Stimulated activated CD8-positive, alpha-beta memory T cell treated with anti-CD3 and anti-CD28 coated beads, Interleukin-7, amount 100 ng/mL, for 24 hours (primary cell): ENCODE results near the gene TMEM97.

Source experiments
- DNase-seq: peaks from one replicate; pipeline ENCODE4 v3.0.0-alpha.2; 2020; ENCODE audit warnings: low read depth

The TMEM97 gene

DNA sequence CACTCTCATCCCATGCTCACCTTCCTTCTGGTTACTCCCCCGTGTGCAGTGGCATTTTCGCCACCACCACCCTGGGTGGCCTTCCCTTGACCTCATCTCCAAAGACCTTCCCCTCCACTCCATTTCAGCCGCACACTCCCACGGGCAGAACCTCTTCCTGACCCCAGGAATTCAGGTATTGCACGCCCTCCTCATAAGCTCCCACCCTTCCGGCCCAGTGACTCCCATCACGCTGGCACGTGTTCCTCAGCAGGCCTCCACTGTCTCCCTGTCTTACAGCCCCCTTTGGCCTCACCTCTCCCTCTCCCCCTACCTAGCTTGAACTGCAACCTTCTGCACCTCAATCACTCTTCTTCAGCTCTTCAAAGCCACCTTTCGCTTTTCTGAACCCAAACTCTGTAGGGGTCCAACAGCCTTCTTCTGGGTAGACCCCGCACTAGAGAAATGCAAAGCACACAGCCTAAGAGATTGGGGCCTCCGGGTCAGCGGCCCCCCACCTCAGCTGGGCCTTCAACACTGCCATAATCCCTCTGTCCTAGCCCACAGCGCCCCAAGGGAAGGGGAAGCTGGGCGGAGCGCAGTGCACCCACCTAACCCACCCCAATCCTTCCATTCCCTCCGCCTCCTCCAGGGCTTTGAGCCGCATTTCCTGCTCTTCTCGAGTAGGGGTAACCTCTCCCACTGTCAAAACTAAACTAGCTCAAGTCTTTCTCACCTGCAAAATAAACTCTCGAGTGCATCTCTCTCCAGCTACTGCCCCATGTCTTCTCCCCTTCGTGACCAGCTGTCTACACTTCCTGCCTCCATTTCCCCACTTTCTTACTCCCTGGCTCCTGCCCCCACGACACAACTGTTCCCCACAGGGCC, 1.7 kb upstream of the TMEM97 start:
- no peak for DNase-seq

DNA sequence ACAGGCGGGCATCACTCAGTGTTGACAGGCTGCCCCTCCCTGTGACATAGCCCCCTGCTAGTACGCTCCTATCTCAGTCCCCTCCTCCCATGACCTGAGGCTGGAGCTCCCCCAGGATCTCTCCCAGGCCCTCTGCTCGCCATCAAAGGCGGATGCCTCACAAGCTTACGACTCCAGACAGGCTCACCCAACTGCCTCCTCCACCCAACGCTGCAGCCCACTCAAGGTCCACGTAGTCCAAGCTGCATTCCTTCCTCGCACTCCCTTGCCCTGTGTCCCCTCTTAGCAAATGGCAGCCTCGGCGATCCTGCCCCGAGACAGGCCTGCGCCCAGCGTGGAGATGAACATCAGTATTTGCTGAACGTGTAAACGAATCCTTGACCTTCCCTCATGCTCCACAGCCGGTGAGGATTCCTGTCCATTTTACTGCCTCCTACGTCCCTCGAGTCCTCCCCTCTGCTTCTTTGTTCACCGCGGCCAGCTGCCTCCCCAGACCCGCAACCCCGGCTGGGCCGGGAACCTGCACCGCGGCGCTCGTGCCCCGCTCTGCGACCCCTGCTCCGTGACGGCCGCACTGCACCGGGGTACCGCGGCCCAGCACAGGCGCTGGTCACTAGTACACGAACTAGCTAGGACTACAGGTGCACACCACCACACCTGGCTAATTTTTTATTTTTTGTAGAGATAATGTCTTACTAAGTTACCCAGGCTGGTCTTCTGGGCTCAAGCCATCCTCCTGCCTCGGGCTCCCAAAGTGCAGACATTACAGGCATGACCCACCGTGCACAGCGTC, 838 bp upstream of the TMEM97 start:
- DNase-seq, result no peak

DNA sequence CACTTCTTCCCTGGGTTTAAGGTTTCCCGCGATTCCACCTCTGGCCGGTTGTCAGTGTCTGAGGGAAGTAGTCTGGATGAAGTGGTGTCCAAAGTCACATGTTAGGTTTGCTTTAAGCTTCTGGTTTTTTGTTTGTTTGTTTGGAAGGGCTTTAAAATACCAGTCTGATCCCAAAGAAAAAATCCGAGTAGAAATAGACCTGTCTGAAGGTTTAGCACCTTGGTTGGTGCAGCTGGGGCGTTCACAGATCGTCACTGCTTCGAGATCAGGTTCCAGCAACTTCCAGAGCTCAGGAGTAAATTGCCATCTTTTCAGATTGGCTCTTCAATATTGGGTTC, 567 bp downstream of the TMEM97 start:
- no peak for DNase-seq

- no peak for DNase-seq
Observed at GRCh38 chr17:28320215-28321061, 1.4 kb downstream of the TMEM97 start.

DNA sequence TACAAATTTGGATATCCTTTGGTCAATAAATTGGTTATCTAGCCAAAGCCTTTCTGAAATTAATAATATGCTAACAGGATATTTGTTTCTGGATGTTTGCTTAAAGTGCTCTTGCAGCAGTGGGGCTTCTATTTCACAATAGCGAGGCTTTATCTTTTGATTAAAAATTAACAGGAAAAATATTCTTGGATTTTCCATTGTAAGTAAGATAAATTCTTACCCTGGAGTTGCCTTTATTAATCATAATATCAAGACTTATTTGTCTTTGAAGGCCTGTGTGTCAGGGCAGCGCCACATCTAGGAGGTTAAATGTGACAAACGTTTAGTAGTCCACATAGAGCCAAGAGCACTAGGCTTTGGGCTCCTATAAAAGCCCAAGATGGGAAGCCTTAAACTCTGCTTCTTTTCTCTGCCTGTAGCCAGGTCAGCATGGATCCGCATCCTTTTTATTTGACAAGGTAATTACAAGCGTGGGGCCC, 5.3 kb downstream of the TMEM97 start:
- DNase-seq, result no peak

DNA sequence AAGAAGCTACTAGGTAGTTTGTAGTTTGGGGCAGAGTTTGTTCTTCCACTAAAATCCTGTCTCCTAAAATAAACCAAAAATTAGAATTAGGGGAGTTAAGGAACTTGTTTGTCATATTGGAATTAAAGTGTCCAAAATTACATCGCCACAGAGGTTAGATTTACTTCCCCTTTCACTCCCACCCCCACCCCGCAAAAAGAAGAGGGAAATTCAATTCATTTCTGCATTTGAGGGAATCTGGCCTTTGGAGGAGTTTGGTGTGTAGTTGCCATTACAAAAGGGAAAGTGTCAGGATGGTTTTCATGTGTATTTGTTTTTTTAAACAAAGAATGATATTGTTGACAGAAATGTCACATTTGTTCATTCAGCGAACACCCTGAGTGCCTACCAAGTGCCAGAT, 5.8 kb downstream of the TMEM97 start:
- no peak for DNase-seq

DNA sequence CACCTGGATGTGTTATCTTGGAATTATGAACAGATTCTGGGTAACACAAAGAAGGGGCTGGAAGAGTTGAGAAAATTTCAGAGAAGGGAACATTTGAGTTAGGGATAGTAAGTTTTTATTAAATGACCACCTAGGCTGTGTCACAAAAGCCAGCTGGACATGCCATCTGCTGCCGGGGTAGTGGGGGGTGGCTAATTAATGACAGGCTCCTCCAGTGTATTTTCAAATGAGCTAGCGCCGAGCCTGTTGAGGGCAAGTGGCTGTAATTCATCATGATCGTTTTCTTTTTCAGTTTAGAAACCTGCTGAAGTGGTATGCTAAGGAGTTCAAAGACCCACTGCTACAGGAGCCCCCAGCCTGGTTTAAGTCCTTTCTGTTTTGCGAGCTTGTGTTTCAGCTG, 6.2 kb downstream of the TMEM97 start:
- DNase-seq, result no peak

DNA sequence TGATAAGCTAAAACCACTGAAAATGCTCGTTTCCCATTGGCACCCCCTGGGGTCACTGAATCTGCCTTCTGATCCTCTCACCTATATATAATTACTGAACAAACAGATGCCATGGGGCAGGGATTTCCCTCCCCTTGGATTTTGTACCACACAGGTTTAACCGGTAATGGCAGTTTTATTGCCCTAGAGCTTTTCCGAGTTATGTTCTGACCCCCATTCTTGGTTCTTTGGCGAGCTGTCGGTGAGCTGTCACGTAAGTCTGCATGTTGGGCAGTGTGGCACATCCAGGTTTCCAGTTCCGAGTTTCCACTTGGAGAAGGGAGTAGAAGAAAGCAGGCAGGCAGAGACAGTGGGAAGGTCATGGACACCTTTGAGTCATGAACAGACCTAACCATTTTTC, 7.1 kb downstream of the TMEM97 start:
- DNase-seq, result no peak

DNA sequence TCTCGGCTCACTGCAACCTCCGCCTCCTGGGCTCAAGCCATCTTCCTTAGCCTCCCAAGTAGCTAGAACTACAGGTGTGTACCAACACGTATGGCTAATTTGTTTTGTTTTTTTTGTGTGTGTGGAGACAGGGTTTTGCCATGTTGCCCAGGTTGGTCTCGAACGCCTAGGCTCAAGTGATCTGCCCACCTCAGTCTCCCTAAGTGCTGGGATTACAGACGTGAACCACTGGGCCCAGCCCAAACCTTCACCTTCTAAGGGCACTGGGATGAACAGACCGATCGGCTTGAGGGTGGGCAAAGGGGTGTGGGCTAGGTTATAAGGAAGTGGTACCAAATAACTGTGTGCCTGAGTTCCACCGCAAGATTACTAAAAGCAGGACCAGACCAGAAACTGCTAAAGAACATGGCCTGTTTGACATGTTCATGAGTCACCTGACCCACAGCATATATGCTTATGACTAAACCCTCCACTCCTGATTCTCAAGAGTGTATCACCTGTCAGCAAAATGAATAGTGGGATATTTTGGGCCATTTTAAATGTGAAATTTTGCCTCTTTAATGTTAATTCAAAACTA, 8.1 kb downstream of the TMEM97 start:
- no peak for DNase-seq

GRCh38 chr17:28327709-28328108, 8.7 kb downstream of the TMEM97 start:
- DNase-seq, result no peak

DNA sequence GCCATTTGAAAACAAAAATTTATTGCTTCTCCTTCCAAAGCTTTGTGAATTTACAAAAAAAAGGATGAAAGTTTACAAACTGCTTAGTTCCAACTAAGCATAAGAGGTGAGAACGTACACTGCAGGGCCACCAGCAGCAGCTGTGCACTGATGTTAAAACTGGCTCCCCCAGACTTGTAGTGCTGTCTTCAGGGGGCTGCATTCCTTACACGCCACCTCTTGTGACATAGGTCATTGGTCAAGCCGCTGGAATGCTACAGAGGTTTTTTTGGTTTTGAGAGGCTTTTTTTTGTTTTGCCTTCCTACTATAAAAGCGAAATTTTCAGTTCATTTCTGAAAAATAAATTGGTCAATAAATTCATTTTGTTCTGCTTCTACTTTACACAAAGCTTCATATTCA, 9.3 kb downstream of the TMEM97 start:
- no peak for DNase-seq

- no peak for DNase-seq
Observed at GRCh38 chr17:28330671-28331070, 11.7 kb downstream of the TMEM97 start.

DNA sequence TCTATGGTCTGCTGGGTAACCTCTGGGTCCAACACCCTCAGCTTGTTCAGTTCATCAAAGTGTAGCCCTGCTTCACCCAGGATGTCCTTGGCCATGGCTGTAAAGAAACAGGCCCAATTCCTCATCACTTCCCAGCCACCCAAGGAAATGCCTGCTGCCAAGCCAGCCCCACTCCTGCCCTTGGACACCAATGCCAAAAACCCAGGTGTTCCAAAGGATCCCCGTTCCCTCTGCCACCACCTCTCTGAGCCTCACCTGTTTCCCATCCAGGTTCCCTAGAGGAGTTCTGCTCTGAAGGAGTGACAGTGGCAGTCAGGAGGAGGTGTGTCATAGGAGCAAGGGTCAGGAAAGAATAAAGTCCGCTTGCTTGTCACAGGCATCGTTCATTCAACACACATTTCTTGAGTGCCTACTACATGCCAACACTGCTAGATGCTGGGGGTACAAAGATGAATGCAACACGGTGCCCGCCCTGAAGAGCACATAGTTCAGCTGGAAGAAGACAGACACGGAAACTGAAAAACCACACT, 13.0 kb downstream of the TMEM97 start:
- DNase-seq, result no peak

DNA sequence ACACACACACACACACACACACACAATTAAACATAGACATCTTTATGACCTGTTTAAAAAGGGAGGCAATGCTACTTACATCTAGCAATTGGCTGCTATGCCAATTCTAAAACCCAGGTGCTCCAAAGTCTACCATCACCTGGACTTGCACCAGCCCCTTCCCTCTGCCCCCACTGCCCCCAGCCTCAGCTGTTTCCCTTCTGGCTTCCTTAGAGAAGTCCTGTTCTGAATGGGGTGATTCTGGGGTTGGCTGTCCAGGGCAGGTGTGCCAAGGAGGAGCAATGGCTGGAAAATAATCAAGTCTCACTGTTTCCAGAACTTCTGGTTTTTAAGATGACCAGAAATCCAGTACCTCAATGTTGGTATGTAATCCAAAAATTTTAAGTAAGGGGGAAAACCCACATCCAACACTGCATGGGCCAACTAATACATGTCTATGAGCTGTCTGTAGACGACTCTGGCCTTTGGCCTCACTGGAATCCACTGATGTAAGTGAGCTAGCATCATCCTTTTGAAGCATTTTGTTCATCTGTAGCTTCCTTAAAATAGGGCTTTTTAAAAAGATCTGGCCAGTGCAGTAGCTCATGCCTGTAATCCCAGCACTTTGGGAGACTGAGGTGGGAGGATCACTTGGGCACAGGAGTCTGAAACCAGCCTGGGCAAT, 14.2 kb downstream of the TMEM97 start:
- DNase-seq, result no peak

- DNase-seq, result no peak
Observed at GRCh38 chr17:28334171-28334570, 15.2 kb downstream of the TMEM97 start.

GRCh38 chr17:28334666-28335200, 15.7 kb downstream of the TMEM97 start:
- no peak for DNase-seq

DNA sequence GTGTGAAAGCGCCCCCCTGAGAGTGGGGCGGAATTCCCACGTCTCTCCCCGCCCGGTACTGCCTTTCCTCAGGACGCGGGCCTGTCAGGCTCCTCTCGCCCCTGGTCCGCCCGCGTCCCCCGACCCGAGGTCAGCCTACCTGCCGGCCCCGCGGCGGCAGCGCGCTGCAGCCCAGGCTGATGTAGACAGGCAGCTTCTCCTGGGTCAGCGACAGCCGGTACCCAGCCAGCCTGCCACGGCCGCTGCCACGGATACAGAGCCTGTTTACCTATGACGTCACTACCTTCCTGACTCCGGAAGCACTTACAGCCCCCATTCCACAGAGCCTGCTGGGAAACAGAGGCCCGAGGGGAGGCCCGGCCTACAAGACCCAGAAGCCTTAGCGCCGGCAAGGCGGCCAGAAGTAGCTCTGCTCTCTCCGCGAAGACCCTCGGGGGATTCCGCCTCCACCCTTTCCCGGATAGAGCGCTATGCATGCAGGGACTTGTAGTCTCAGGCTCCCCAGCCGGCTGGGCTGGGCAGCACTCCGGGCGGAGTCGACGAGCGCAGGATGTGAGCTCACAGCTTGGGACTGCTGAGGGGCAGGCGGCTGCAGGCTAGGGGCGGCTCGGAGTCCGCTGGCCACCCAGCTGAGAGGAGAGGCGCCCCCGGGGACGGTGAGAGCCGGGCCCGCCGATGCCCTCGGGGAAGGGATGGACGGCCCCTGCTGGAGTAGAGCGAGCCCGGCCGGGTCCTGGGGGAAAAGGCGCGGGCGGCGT, 16.4 kb downstream of the TMEM97 start, which contains the start of the genes IFT20 and TNFAIP1:
TSS of gene IFT20 (minus strand) at position 272 of the 758 bp plus-strand sequence. CDS start 3,487 bp downstream, outside the sequence.
TSS of gene TNFAIP1 (plus strand) at position 561 of the 758 bp plus-strand sequence. CDS start 3,761 bp downstream, outside the sequence.
- DNase-seq, result peak; percentile 90

GRCh38 chr17:28335959-28336871, 17.2 kb downstream of the TMEM97 start:
- no peak for DNase-seq
